Activated naive CD4-positive, alpha-beta T cell treated with anti-CD3 and anti-CD28 coated beads for 36 hours (primary cell): Measurements from ENCODE around the gene KIF5B. TPM values are rescaled to one million over a fixed set of nuclear protein-coding genes. Genes with fewer than 3 reads are reported as not detected.
"Not testable (repeated sequence)": the region's sequence is repeated elsewhere in the genome, so short reads cannot be mapped to it uniquely, and the experiment has no call there.

Experiments
- CTCF ChIA-PET: fragments of 350-600 bp; sonication (Branson Sonifier 250); formaldehyde crosslinking; loops from one replicate; lab custom pipeline; 2021; ENCODE audit warnings: antibody characterized with exemption; lab: Charles Lee
- DNase-seq: peaks from one replicate; pipeline ENCODE4 v3.0.0-alpha.2; 2020
- H3K27ac Mint-ChIP-seq: one replicate; pipeline ENCODE4 v1.8.0; 2021; ENCODE audit warnings: mild to moderate bottlenecking, mixed read lengths
- H3K27me3 Mint-ChIP-seq: one replicate; pipeline ENCODE4 v1.8.0; 2021; ENCODE audit warnings: low read depth, mixed read lengths
- H3K36me3 Mint-ChIP-seq: one replicate; pipeline ENCODE4 v1.8.0; 2021; ENCODE audit warnings: low read depth, mixed read lengths
- H3K4me1 Mint-ChIP-seq: one replicate; pipeline ENCODE4 v1.8.0; 2021; ENCODE audit warnings: low read depth, mixed read lengths
- H3K4me3 Mint-ChIP-seq: one replicate; pipeline ENCODE4 v1.8.0; 2021; ENCODE audit warnings: mild to moderate bottlenecking, moderate library complexity, mixed read lengths
- H3K9me3 Mint-ChIP-seq: one replicate; pipeline ENCODE4 v1.8.0; 2021; ENCODE audit warnings: mixed read lengths
- intact Hi-C: fragments of 100-400 bp; cut with micrococcal nuclease; formaldehyde crosslinking; loops from one replicate; pipeline ENCODE4 v1.15.1; 2023
- total RNA-seq, 2 experiments: library from RNA; stranded (reverse); gene quantifications; one replicate each; pipeline ENCODE4 v1.2.3, GENCODE V29; 2021

The KIF5B gene
- total RNA-seq, 2 experiments from 2014 or later: 64.9 to 67.8 TPM

- H3K9me3 Mint-ChIP-seq: no peaks in the 10 kb centered on the region
- no peaks in the 10 kb centered on the region for H3K27me3 Mint-ChIP-seq
- no peak overlapping the region for H3K4me3 Mint-ChIP-seq
- no peak for DNase-seq
- H3K4me1 Mint-ChIP-seq: peaks cover 20% of the 10 kb centered on the region
- intact Hi-C loops: no loop called here
- no peak overlapping the region for H3K27ac Mint-ChIP-seq
- H3K36me3 Mint-ChIP-seq: no peaks in the 10 kb centered on the region
- CTCF ChIA-PET: interaction anchor here (0.9 kb wide), 1 partner anchor 10 kb away, joined by 5 read pairs; no protein-coding TSS in a partner anchor
Measured at GRCh38 chr10:31974434-31975124, 81.6 kb downstream of the KIF5B start.

DNA sequence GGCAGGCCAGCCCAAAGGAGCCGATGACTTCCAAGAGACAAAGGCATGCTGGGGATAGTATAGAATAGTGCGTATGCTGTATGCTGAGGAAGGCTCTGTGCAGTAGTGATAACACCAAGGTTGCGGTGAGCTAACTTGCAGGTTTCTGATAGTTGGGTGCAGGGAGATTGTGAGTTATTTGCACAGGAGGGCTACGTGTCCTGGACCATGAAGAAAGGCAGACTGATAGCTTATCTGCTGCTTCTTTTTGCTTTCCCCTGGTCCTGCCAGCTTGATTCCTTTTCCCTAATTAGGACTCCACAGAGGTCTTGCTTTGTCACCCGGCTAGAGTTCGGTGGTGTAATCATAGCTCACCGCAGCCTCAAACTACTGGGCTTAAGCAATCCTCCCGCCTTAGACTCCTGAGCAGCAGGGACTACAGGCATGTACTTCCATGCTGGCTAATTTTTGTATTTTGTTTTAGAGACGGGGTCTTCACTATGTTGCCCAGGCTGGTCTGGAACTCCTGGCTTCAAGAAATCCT lies 83.6 kb downstream of the KIF5B start:
- H3K27ac Mint-ChIP-seq: no peak overlapping the region
- intact Hi-C loops: no loop called here
- no peaks in the 10 kb centered on the region for H3K27me3 Mint-ChIP-seq
- peaks cover 16% of the 10 kb centered on the region for H3K4me1 Mint-ChIP-seq
- DNase-seq: no peak
- H3K36me3 Mint-ChIP-seq: no peaks in the 10 kb centered on the region
- CTCF ChIA-PET: no interaction called here
- no peaks in the 10 kb centered on the region for H3K9me3 Mint-ChIP-seq
- no peak overlapping the region for H3K4me3 Mint-ChIP-seq

- H3K27me3 Mint-ChIP-seq, CTCF ChIA-PET, intact Hi-C loops, DNase-seq, H3K27ac Mint-ChIP-seq, H3K9me3 Mint-ChIP-seq, H3K4me1 Mint-ChIP-seq, H3K36me3 Mint-ChIP-seq, H3K4me3 Mint-ChIP-seq: not testable (repeated sequence)
Measured at GRCh38 chr10:31969847-31970246, 86.4 kb downstream of the KIF5B start.

DNA sequence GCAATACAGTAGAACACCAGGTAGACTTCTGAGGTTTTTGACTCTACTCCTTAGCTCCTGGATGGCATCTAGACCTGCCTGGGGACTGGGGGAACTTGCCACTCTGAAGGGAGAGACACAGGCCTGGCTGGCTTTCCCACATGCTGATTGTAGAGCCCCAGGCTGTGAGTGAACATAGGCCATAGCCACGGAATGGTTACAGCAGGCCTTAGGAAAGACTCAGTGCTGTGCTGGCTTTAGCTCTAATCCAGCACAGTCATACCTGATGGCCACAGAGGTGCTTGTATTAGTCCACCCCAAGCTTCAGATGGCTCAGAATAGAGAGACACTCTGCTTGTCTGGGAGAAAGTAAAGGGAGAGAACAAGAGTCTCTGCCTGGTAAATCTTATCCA lies 92.6 kb downstream of the KIF5B start:
- Mint-ChIP-seq H3K9me3 (no peaks in the 10 kb centered on the region), H3K27me3 (peaks cover 1% of the 10 kb centered on the region), H3K36me3 (no peaks in the 10 kb centered on the region), H3K4me3 (no peak overlapping the region), H3K27ac (no peak overlapping the region), H3K4me1 (peaks cover 17% of the 10 kb centered on the region)
- no peak for DNase-seq
- intact Hi-C loops: loop anchor here (5.0 kb wide), 1 partner anchor 39 kb away; no protein-coding TSS in a partner anchor
- CTCF ChIA-PET: interaction anchor here (1.0 to 2.4 kb wide), 2 partner anchors 10 to 466 kb away, joined by 3 to 5 read pairs; no protein-coding TSS in a partner anchor

DNA sequence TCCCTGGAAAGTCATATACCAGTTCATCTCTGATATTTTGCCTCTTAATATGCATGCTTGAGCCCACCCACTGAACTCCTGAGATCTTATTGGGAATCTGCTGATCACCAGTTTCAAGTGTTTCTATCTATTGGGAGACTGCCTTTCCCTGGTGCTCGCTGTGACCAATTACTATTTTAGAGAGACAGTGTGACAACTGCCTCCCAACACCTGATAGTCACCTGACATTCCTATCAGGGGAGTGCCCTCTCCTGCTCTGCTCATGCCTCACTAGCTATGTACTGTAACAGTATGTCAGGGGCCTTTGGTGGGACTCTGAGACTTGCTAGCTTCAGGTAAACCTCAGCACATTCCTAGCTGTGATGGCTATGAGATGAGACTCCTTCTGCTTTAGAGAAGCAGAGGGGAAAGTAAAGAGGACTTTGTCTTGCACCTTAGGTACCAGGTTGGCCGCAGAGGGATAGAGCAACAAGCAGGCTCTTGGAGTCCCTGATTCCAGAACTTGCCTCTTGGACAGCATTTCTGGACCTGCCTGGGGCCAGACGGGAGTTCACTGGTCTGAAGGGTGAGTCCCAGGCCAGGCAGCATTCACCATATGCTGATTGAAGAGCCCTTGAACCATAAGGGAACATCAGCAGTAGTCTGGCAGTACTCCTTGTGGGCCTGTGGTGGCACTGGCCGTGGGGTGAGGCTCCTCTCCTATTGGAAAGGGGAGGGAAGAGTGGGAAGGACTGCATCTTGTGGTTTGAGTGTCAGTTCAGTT lies 93.2 kb downstream of the KIF5B start:
- H3K4me1 Mint-ChIP-seq: peaks cover 17% of the 10 kb centered on the region
- intact Hi-C loops: loop anchor here (5.0 kb wide), 1 partner anchor 39 kb away; no protein-coding TSS in a partner anchor
- no peak for DNase-seq
- CTCF ChIA-PET: interaction anchor here (1.0 kb wide), 1 partner anchor 465 kb away, joined by 3 read pairs; no protein-coding TSS in a partner anchor
- no peak overlapping the region for H3K27ac Mint-ChIP-seq
- peaks cover 1% of the 10 kb centered on the region for H3K27me3 Mint-ChIP-seq
- H3K36me3 Mint-ChIP-seq: no peaks in the 10 kb centered on the region
- H3K4me3 Mint-ChIP-seq: no peak overlapping the region
- no peaks in the 10 kb centered on the region for H3K9me3 Mint-ChIP-seq

GRCh38 chr10:31961277-31962074 lies 94.7 kb downstream of the KIF5B start:
- peak; percentile 25 for DNase-seq
- peaks cover 1% of the 10 kb centered on the region for H3K27me3 Mint-ChIP-seq
- H3K36me3 Mint-ChIP-seq: no peaks in the 10 kb centered on the region
- peaks cover 17% of the 10 kb centered on the region for H3K4me1 Mint-ChIP-seq
- no peak overlapping the region for H3K27ac Mint-ChIP-seq
- H3K9me3 Mint-ChIP-seq: no peaks in the 10 kb centered on the region
- no peak overlapping the region for H3K4me3 Mint-ChIP-seq
- CTCF ChIA-PET: interaction anchor here (0.5 kb wide), 1 partner anchor 28 kb away, joined by 3 read pairs; no protein-coding TSS in a partner anchor
- intact Hi-C loops: loop anchor here (5.0 kb wide), 1 partner anchor 41 kb away; no protein-coding TSS in a partner anchor

- intact Hi-C loops: loop anchor here (5.0 kb wide), 1 partner anchor 43 kb away; no protein-coding TSS in a partner anchor
- Mint-ChIP-seq H3K9me3 (peaks cover 5% of the 10 kb centered on the region), H3K4me1 (peaks cover 17% of the 10 kb centered on the region), H3K27ac (no peak overlapping the region), H3K27me3 (peaks cover 1% of the 10 kb centered on the region), H3K4me3 (no peak overlapping the region), H3K36me3 (no peaks in the 10 kb centered on the region)
- CTCF ChIA-PET: interaction anchor here (0.6 kb wide), 1 partner anchor 828 kb away, joined by 3 read pairs; no protein-coding TSS in a partner anchor
- no peak for DNase-seq
Measured at GRCh38 chr10:31959461-31960173, 96.6 kb downstream of the KIF5B start.

Other genes starting within 250 kb of the KIF5B start
- 1 to 10 TPM; 2.3 to 2.6 TPM for gene ARHGAP12, start 127.6 kb downstream of the KIF5B start, total RNA-seq